Keratinocyte (primary cell): ENCODE measurements around the gene NEDD1. TPM values are rescaled to one million over a fixed set of nuclear protein-coding genes. Genes with fewer than 3 reads are reported as not detected.

Experiments used
- DNase-seq: peaks from one replicate; pipeline ENCODE4 v3.0.0-alpha.2; 2011; ENCODE audit warnings: low read depth, missing footprints, low spot score
- FAIRE-seq: peaks from 2 replicates; lab custom pipeline; 2011; peaks lifted over from hg19 to GRCh38; lab: Jason Lieb, UNC
- H2AFZ ChIP-seq: 2 replicates; pipeline ENCODE4 v1.6.0; 2012; ENCODE audit warnings: low read length, control low read depth, inconsistent platforms; ENCODE audit not compliant: control insufficient read depth
- H3K27ac ChIP-seq: 2 replicates; pipeline ENCODE4 v1.5.1; 2011; ENCODE audit warnings: low read length; ENCODE audit not compliant: control insufficient read depth, insufficient read depth
- H3K27me3 ChIP-seq: 3 replicates; pipeline ENCODE4 v1.6.0; 2011; ENCODE audit warnings: low read length; ENCODE audit not compliant: control insufficient read depth, insufficient read depth; ENCODE audit errors: extremely low read depth
- H3K36me3 ChIP-seq, 2 experiments: 2 replicates in 1 of 2; 3 replicates in 1 of 2; pipeline ENCODE4 v1.5.1; 2011; ENCODE audit warnings: low read length in 2 of 2, mild to moderate bottlenecking in 1 of 2; ENCODE audit not compliant: control insufficient read depth in 2 of 2, insufficient read depth in 2 of 2; ENCODE audit errors: extremely low read depth in 1 of 2
- H3K4me1 ChIP-seq: 3 replicates; pipeline ENCODE4 v1.5.1; 2011; ENCODE audit warnings: low read length; ENCODE audit not compliant: control insufficient read depth, insufficient read depth; ENCODE audit errors: extremely low read depth
- H3K4me2 ChIP-seq: 3 replicates; pipeline ENCODE4 v1.6.0; 2011; ENCODE audit warnings: low read depth, low read length; ENCODE audit not compliant: control insufficient read depth, insufficient read depth; ENCODE audit errors: extremely low read depth
- H3K4me3 ChIP-seq, 3 experiments: fragments of 200-600 bp in 1 of 3; sonication (generic) in 1 of 3; 2 replicates in 2 of 3; 3 replicates in 1 of 3; pipeline ENCODE4 v1.5.1; 2011 to 2016; ENCODE audit warnings: low read length in 3 of 3, mild to moderate bottlenecking in 3 of 3, control low read depth in 2 of 3, inconsistent platforms in 1 of 3, low read depth in 1 of 3, mixed read lengths in 1 of 3, mixed run types in 1 of 3, moderate library complexity in 1 of 3; ENCODE audit not compliant: control insufficient read depth in 2 of 3, insufficient read depth in 2 of 3; ENCODE audit errors: extremely low read depth in 1 of 3
- H3K79me2 ChIP-seq: 2 replicates; pipeline ENCODE4 v1.6.0; 2012; ENCODE audit warnings: low read length; ENCODE audit not compliant: control insufficient read depth, insufficient read depth
- H3K9ac ChIP-seq: 3 replicates; pipeline ENCODE4 v1.6.0; 2011; ENCODE audit warnings: low read length; ENCODE audit not compliant: control insufficient read depth, insufficient read depth; ENCODE audit errors: extremely low read depth
- H3K9me1 ChIP-seq: 3 replicates; pipeline ENCODE4 v1.6.0; 2011; ENCODE audit warnings: low read length; ENCODE audit not compliant: control insufficient read depth, insufficient read depth; ENCODE audit errors: extremely low read depth
- H3K9me3 ChIP-seq: 2 replicates; pipeline ENCODE4 v1.5.1; 2012; ENCODE audit warnings: low read depth, low read length; ENCODE audit not compliant: control insufficient read depth
- H4K20me1 ChIP-seq: 3 replicates; pipeline ENCODE4 v1.6.0; 2011; ENCODE audit warnings: low read length; ENCODE audit not compliant: control insufficient read depth, insufficient read depth; ENCODE audit errors: extremely low read depth
- CTCF ChIP-seq, 3 experiments: IDR thresholded peaks in 1 of 3; conservative IDR thresholded peaks in 1 of 3; optimal IDR thresholded peaks in 1 of 3; 2 replicates in 2 of 3; 3 replicates in 1 of 3; pipeline versions ENCODE3 to v1.5.1; 2011; ENCODE audit warnings: low read length in 3 of 3, mild to moderate bottlenecking in 3 of 3, moderate library complexity in 2 of 3, control low read depth in 1 of 3, inconsistent platforms in 1 of 3; ENCODE audit not compliant: insufficient read depth in 2 of 3; ENCODE audit errors: extremely low read depth in 1 of 3
- EZH2 ChIP-seq: IDR thresholded peaks from one replicate; pipeline ENCODE4 v1.6.1; 2012; ENCODE audit warnings: inconsistent platforms, mild to moderate bottlenecking, low read length, moderate library complexity
- dilution Hi-C: fragments of 300-500 bp; cut with MboI; formaldehyde crosslinking; loops from one replicate; pipeline ENCODE4 v1.7.0; 2020; ENCODE audit warnings: low sequenced_read_pairs; ENCODE audit not compliant: extremely low pct_ligation_motif_present
- polyA plus RNA-seq, 5 experiments: library from polyadenylated mRNA; depleted of rRNA in 3 of 5; stranded (reverse) in 3 of 5; stranded (forward) in 1 of 5; unstranded in 1 of 5; fragments of >200 nt; gene quantifications; 1 replicate in 1 of 5; 2 replicates in 3 of 5; 3 replicates in 1 of 5; pipeline versions ENCODE4 v1.2.1 to v1.2.3, GENCODE V29; 2011 to 2012; ENCODE audit warnings: missing spikeins in 2 of 5, low read depth in 1 of 5, low replicate concordance in 1 of 5

NEDD1 gene
- polyA plus RNA-seq, 1 donor (not counting 4 experiments of a cell fraction or from before 2014, with no cell fraction given), result 44.4 TPM

- Histone ChIP-seq H4K20me1 (no peaks in the 10 kb centered on the region), H2AFZ (no peak overlapping the region), H3K4me2 (no peak overlapping the region), H3K4me3 (no peak overlapping the region), H3K79me2 (no peaks in the 10 kb centered on the region), H3K27ac (no peak overlapping the region), H3K27me3 (no peaks in the 10 kb centered on the region), H3K9me1 (no peaks in the 10 kb centered on the region), H3K9me3 (no peaks in the 10 kb centered on the region), H3K4me1 (no peaks in the 10 kb centered on the region), H3K9ac (no peak overlapping the region), H3K36me3 (no peaks in the 10 kb centered on the region)
- dilution Hi-C loops, result no loop called here
- no peak for TF ChIP-seq EZH2
- no peak for TF ChIP-seq CTCF (optimal IDR thresholded peaks at IDR 0.05 in 1 of 3, IDR thresholded peaks at IDR 0.05 in 1 of 3, conservative IDR thresholded peaks at IDR 0.05 in 1 of 3; ENCODE audit: extremely low read depth in 1 of 3, insufficient read depth in 2 of 3, low read length in 3 of 3)
- no peak for FAIRE-seq
- no peak for DNase-seq
Observed at GRCh38 chr12:96861656-96862055, 45.4 kb upstream of the NEDD1 start.

- dilution Hi-C loops, result no loop called here
- H3K9ac ChIP-seq, result no peak overlapping the region
- H2AFZ ChIP-seq, result no peak overlapping the region
- no peaks in the 10 kb centered on the region for H3K4me1 ChIP-seq
- H3K36me3 ChIP-seq, result no peaks in the 10 kb centered on the region
- no peaks in the 10 kb centered on the region for H4K20me1 ChIP-seq
- H3K27ac ChIP-seq, result no peak overlapping the region
- FAIRE-seq (no peak), DNase-seq (no peak)
- H3K79me2 ChIP-seq, result no peaks in the 10 kb centered on the region
- no peaks in the 10 kb centered on the region for H3K9me3 ChIP-seq
- TF ChIP-seq CTCF (optimal IDR thresholded peaks at IDR 0.05 in 1 of 3, IDR thresholded peaks at IDR 0.05 in 1 of 3, conservative IDR thresholded peaks at IDR 0.05 in 1 of 3; ENCODE audit: extremely low read depth in 1 of 3, insufficient read depth in 2 of 3, low read length in 3 of 3), result no peak
- TF ChIP-seq EZH2, result no peak
- H3K4me2 ChIP-seq, result no peak overlapping the region
- H3K9me1 ChIP-seq, result no peaks in the 10 kb centered on the region
- no peaks in the 10 kb centered on the region for H3K27me3 ChIP-seq
- H3K4me3 ChIP-seq, result no peak overlapping the region
Observed at GRCh38 chr12:96862326-96862725, 44.7 kb upstream of the NEDD1 start.
